ENCODE results near the gene STK16.
"Not testable (repeated sequence)": the region's sequence is repeated elsewhere in the genome, so short reads cannot be mapped to it uniquely, and the experiment has no call there.

DNA sequence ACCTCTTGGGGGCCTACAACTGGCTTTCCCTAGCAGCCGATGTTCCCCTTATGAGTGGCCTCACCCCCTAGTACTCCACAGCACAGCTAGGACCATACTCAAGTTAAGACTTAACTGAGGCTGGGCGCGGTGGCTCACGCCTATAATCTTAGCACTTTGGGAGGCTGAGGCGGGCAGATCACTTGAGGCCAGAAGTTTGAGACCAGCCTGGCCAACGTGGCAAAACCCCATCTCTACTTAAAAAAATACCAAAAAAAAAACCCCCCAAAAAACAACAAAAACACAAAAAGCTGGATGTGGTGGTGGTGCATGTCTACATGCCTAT lies 41.8 kb downstream of the STK16 start:
- TF ChIP-seq, protein P1, sequence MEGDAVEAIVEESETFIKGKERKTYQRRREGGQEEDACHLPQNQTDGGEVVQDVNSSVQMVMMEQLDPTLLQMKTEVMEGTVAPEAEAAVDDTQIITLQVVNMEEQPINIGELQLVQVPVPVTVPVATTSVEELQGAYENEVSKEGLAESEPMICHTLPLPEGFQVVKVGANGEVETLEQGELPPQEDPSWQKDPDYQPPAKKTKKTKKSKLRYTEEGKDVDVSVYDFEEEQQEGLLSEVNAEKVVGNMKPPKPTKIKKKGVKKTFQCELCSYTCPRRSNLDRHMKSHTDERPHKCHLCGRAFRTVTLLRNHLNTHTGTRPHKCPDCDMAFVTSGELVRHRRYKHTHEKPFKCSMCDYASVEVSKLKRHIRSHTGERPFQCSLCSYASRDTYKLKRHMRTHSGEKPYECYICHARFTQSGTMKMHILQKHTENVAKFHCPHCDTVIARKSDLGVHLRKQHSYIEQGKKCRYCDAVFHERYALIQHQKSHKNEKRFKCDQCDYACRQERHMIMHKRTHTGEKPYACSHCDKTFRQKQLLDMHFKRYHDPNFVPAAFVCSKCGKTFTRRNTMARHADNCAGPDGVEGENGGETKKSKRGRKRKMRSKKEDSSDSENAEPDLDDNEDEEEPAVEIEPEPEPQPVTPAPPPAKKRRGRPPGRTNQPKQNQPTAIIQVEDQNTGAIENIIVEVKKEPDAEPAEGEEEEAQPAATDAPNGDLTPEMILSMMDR (IDR thresholded peaks at IDR 0.05; ENCODE audit: insufficient read depth, low read depth, low read length), result not testable (repeated sequence)
- not testable (repeated sequence) for TF ChIP-seq EZH2 (IDR thresholded peaks at IDR 0.05; ENCODE audit: insufficient read depth, low read length)

Data from astrocyte (in vitro differentiated cells and primary cell).